HG03469 (cell line): ENCODE measurements around the gene PLXNA1.

Experiments
- ATAC-seq: cut with Tn5 transposase; IDR thresholded peaks from one replicate; pipeline ENCODE4 v1.9.1; 2021; ENCODE audit warnings: mild to moderate bottlenecking, moderate library complexity, moderate number of reproducible peaks; ENCODE audit not compliant: unreplicated experiment

The PLXNA1 gene

DNA sequence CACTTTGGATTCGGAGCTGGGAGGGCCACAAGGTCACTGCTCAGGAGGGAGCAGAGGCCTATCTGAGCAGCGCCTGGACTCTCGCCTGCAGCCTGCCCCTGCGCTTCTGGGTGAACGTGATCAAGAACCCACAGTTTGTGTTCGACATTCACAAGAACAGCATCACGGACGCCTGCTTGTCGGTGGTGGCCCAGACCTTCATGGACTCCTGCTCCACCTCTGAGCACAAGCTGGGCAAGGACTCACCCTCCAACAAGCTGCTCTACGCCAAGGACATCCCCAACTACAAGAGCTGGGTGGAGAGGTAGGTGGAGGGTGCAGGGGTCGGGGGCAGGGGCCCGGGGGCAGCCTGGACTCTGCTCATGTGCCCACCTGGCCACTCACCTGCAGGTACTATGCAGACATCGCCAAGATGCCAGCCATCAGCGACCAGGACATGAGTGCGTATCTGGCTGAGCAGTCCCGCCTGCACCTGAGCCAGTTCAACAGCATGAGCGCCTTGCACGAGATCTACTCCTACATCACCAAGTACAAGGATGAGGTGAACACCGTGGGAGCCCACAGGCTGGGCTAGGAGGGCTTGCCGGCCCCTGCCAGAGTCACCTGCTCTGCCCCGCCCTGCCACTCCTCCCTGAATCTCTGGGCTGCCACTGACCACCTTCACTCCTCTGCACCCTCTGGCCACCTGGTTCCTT lies 49.5 kb downstream of the PLXNA1 start:
- no peak for ATAC-seq
